Effector CD8-positive, alpha-beta T cell (primary cell): ENCODE data around the gene KPNA2.
A peak's percentile ranks its signal among the peaks of the same experiment; 100 is the strongest.
"Not testable (repeated sequence)": the region's sequence is repeated elsewhere in the genome, so short reads cannot be mapped to it uniquely, and the experiment has no call there.

ENCODE experiments used
- DNase-seq: peaks from one replicate; lab custom pipeline; 2025; lab: John Stamatoyannopoulos, UW
- total RNA-seq, 4 experiments: gene quantifications; one replicate each; lab custom pipeline; 2026; lab: John Stamatoyannopoulos, UW

Gene KPNA2
- 34.8 to 93.4 (median 50.6) reads per million in 4 experiments for total RNA-seq

DNA sequence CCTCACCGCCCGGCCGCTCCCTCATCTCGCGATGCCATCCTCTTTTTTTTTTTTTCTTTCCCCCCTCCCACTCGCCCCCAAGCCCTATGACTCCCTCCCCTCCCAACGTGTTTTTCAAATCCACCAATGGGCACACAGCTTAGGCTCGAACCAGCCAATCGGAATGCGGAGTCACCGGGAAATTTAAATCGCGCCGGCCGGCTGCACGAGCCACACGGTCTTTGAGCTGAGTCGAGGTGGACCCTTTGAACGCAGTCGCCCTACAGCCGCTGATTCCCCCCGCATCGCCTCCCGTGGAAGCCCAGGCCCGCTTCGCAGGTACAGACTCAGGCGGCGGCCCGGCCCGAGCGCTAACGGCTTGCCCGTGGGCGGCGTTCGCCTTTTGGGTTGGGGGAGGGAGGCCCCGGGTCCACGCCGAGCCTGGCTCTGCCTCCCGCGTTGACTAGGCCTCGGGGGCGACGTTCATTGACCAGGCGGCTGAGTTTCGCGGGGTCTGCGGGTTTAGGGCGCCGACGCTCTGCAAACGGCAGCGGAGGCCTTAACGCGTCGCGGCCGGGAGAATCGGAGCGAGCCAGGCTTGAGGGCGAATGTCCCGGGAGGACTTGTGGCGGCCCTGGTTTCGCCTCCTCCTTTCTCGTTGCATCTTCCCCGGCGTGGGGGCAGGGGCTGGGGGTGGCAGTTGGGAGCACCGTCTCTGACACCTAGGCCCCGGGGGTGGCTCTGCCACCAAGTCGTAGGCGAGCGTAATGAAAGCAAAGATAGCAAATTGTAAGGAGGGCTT lies at the start of gene KPNA2:
TSS of gene KPNA2 (plus strand) at position 213 of the 781 bp plus-strand sequence. CDS start 1,398 bp downstream, outside the sequence.
- DNase-seq: peak; percentile 90

DNA sequence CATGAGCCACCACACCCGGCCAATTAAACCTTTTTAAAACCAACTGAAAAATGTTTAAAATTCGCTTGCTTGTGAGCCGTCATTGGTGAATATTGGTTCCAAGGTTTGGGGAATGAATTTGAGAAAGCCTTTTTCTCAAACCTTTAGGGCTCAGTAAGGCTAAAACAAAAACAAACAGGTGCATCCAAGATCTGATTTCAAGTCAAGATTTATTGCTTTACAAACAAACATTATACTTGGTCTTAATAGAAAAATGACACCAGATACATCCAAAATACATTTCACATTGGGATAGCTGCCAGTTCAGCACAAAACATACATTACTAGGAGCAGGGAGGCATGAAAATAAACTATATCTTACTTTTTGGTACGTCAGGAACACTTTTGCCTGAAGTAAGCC lies 44.6 kb upstream of the KPNA2 start:
- no peak for DNase-seq

DNA sequence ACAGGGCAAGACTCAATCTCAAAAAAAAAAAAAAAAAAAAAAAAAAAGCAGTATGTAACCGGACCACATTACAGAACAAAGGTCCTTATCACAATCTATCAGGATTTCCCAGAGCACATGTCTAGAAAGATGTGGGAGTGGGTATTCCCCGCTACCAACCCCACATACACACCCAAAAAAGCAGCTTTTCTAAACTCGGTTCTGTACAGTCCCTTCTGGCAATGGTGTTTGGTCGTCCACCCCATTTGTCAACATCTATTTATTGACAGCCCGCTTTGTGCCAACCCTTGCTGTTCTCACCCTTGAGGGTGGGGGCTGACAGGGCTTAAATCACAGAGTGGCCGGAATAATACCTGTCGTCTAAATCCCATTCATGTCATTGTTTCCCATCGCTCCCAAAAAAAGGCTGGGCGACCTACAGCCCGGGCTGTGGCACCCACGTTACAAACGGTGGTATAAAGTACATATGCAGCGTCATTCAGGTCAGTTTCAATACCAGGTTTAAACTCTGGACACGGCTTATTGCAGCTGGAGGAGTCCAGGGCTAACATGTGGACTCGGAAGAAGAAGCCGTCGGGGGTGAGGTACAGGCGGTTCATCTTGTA lies 42.9 kb upstream of the KPNA2 start:
- DNase-seq: no peak

DNA sequence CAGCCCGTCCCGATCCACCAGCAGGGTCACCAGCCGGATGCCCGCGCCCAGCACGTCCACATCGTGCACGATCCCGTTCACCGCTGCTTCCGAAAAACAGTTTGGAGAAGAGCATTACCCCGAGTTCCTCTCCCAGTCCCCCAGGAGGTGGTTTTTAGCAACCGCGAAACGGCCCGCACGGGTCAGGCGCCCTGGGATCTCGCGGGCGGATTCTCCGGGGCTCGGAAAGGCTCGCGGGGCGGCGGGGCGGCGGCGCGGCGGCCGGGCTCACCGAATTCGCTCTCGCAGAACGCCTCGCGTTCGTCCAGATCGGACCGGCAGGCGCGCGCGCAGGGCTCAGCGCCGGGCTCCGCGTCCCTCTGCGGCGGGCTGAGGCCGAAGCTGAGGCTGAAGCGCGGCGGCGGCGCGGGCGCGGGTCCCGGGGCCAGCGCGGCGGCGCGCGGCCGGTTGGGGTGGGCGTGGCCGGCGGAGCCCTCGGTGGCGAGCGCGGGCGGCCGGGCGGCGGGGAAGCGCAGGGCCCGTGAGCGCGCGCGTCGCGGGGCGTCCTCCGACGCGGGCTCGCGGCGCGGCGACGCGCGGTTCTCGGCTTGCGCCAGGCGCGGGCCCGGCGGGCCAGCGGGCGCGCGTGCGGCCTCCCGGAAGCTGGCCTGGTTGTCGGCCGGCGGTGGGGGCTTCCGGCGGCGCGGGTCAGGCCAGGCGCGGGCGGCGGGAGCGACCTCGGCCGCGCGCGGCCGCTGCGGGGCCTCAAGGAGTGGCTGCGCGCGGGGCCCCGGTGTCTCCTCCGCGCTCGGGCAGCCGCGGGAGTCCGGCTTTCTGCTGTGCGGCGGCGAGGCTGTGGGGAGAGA lies 42.2 kb upstream of the KPNA2 start:
- peak; percentile 35 for DNase-seq

DNA sequence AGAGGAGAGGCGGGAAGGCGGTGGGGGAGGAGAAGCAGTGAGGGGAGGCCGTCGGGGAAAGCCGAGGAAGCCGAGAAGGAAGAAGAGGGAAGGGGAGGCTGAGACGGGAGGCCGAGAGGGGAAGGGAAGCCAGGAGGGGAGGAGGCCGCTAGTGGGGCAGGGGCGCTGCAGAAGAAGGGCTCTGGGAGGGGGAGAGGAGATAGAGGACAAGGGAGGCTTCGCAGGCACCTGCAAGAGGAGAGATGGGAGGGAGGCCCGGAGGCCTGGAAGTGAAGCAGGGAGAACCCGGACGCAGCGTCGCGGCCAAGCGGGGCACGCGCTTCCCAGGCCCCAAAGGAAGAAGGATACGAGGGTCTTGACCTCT lies 41.6 kb upstream of the KPNA2 start:
- no peak for DNase-seq

DNA sequence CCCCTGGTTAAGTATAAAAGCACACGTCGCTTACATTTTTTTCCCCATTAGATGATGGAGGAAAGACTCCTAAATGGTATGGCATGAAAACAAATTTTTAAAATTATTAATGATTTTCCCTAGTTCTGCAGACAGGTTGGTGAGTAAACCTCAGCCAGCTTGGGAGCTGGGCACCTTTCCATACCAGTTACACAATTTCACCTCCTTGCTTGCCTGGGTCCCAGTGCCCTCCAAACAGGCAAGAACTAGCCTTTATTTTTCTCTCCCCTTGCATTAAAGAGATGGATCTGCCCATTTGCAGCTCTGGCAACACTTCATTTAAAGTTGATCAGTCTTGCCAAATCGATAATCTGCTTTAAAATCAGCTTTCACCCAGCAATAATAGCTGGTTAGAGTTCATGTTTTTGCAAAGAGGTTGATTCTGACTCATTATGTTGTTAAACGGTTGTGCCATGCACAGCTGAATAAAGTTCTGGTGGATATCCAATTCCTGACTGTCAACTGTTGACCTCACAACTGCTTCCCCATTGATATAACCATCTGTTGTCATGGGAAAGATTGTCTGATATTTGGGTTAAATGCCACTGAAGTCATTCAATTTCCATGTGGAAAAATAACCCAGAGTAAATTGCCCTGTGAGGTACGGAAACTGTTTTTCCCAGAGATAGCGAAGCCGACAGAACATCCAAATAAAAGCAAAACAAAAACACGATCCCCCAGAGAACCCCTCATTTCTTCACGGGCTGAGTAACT lies 40.5 kb upstream of the KPNA2 start:
- no peak for DNase-seq

DNA sequence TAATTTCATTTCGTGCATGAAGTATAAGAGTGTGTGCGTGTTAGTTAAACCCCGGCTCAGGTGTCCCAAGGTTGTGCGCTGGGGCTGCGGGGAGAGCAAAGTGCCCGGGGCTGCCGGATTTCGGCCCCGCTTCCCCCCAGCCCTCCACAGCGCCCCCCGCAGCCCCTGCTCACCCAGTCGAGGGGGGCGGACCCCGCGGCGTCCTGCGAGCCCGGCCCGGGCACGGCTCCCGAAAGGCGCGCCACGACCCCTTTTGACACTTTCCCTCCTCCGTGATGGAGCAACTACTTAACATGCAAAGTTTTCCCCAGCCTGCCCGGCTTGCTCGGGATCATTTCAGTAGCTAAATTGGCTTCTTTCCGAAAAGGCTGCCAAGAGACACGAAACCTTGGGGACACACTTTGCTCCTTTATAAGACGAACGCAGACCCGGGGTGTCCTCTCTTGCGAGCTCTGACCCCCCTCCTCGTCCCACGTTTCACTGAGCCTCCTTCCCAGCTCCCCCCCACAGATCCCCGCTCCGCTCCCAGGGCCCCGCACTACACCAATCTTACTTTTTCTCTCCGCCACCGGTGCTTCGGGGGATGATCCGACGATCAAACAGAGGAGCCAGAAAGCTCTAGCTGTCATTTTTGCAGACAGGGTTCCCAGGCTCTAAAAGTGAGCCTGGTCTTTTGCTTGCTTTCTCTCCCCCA lies 39.8 kb upstream of the KPNA2 start:
- peak; percentile 8 for DNase-seq

DNA sequence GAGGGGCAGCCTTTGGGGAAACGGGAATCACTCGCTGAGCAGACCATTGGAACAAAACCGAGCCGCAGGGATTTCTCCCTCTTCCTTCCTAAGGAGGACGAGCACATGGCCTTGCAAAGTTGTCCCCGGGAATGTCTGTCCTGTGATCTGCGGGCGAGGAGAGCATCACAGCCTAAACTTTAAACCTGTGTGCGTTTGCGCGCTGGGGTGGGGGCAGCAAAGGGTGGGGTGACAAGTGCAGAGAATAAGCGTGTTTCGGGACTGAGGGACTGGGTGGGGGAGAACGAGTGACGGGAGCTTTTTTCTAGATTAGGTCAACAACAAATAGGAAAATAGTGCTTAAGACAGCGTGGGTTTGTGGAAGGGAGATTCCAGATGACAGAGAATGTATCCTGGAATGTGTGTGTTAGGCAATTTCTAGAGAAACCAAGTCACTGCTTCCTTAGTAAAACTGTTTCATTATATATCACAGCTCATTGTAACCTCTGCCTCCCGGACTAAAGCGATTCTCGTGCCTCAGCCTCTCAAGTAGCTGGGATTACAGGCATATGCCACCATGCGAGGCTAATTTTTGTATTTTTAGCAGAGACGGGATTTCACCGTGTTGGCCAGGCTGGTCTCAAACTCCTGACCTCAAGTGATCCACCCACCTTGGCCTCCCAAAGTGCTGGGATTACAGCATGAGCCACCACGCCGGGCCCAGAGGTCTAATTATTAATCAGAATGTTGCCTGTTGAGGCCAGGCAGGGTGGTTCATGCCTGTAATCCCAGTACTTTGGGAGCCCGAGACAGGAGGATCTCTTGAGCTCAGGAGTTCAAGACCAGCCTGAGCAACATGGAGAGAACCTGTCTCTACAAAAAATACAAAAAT lies 39.0 kb upstream of the KPNA2 start, which contains the start of gene C17orf58:
TSS of gene C17orf58 (minus strand) at position 169 of the 871 bp plus-strand sequence. CDS start 271 bp downstream, outside the sequence.
- DNase-seq: not testable (repeated sequence)

DNA sequence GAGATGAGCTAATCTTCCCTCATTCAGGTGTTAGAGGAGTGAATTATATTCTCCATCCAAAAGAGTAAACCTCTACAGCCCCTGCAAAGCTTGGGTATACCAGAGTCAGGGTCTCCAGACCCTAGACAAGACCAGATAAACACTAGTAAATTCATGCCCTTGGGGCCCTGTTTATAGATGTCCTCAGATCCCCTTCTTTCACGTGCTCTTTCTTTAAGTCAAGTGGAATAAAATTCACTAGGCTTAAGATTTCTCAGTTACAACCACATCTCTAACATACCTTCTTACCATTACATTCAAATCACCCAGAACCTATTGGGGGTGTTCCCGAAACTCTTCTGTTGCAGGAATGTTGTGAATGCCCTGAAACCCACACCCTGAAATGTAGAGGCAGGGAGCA lies 37.1 kb upstream of the KPNA2 start:
- DNase-seq: no peak

DNA sequence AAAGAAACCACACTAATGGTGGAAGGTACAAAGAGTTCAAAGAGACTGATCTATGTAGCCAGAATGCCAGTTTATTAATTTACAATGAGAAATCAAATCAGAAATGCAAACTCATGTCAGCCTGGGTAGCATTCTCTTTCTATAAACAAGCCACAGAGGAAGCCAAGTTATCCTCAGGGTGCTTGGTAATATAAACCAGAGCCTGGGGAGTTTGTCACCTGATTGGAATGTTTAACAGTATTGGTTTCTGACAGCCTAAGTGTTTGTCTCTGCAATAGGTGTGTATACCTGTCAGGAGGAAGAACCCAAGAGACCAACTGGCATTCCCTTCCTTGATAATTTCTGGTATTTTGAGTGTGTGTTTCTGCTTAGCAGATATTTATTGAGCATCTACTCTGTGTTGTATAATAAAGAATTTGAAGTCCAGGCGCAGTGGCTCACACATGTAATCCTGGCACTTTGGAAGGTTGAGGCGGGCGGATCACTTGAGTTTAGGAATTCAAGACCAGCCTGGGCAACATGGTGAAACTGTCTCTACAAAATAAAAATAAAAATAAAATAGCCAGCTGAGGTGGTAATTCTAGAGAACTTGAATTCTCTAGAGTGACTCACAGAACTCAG lies 36.1 kb upstream of the KPNA2 start:
- DNase-seq: no peak

DNA sequence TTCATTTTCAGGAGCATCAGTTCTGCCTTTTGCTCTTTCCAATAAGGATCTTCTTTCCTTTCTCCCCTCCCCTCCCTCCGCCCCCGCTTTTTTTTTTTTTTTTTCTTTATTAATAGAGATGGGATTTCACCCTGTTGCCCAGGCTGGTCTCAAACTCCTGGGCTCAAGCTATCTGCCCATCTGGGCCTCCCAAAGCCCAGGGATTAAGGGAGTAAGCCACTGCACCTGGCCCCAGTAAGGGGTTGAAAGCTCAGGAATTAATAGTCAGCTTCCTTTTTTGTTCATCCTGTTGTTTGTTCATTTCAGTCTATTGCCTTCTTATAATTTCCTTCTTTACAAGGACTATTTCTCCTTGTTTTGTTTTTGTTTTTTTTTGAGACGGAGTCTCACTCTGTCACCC lies 31.3 kb upstream of the KPNA2 start:
- DNase-seq: no peak

DNA sequence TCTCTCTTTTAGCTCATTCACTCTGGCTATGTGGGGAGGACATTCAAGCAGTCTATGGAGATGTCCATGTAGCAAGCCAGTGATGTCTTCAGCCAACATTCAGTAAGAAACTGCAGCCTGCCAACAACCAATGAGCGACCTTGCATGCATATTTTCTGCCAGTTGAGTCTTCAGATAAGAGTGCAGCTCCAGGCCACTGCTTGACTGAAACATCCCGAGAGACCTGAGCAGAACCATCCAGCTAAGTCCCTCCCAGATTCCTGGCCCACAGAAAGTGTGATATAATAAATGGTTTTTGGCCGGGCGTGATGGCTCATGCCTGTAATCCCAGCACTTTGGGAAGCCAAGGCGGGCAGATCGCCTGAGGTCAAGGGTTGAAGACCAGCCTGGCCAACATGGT lies 28.7 kb upstream of the KPNA2 start:
- no peak for DNase-seq

DNA sequence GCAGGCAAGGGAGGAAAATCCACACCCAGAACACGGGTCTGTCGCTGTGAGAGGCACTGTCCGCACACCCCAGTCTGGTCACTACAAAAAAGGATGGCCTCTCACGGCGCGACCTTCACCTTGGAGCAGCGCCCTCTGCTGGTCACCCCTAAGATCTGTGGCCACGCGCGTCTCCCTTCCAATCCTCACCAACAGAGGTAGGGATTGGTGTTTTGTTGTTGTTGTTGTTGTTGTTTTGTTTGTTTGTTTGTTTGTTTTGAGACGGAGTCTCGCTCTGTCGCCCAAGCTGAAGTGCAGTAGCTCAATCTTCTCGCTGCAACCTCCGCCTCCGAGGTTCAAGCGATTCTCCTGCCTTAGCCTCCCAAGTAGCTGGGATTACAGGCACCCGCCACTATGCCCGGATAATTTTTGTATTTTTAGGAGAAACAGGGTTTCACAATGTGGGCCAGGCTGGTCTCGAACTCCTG lies 24.3 kb upstream of the KPNA2 start:
- peak; percentile 35 for DNase-seq

DNA sequence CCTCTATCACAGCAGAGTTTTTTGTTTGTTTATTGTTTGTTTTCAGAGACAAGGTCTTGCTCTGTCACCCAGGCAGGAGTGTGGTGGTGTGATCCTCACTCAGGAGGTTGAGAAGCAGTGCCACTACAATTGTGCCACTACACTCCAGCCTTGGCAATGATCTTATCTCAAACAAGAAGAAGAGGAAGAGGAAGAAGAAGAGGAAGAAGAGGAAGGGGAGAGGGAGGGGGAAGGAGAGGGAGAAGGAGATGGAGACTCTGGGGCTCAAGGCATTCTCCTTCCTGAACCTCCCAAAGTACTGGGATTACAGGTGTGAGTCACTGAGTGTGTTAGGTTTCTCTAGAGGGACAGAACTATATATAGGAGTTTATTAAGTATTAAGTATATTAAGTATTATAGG lies 22.1 kb upstream of the KPNA2 start:
- no peak for DNase-seq

DNA sequence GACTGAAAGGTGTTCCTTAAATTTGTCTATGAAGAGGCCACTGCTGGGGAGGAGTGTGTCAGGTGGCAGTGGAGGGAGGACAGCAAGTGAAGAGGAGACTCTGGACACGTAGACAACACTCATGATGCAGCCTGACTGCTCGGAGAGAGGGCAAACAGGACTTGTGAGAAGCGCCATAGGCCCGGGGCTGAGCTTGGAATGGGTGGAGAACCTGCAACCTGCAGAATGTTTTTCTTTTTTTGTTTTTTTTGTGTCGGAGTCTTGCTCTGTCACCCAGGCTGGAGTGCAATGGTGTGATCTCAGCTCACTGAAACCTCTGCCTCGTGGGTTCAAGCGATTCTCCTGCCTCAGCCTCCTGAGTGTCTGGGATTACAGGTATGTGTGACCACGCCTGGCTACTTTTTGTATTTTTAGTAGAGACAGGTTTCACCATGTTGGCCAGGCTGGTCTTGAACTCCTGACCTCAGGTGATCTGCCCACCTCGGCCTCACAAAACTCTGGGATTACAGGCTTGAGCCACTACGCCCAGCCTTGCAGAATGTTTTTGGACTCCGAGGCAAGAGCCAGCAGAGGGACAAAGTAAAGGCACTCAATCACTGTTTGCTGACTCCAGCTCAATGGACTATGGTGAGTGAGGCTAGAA lies 20.3 kb upstream of the KPNA2 start:
- DNase-seq: no peak

DNA sequence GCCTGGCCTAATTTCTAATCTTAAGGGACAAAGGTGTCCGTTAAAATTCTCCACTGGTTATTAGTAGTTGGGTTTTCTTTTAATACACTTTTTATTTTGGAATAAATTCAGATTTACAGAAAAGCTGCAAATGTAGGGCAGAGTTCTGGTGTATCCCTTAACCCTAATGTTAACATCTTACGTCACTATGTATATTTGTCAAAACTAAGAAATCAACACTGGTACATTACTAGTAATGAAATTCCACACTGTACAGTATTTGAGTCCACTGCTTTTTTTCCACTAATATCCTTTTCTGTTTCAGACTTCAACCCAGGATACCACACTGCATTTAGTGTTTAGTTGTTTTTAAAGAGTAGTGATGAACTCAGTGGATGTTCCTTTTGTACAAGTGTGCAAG lies 18.7 kb upstream of the KPNA2 start:
- no peak for DNase-seq

DNA sequence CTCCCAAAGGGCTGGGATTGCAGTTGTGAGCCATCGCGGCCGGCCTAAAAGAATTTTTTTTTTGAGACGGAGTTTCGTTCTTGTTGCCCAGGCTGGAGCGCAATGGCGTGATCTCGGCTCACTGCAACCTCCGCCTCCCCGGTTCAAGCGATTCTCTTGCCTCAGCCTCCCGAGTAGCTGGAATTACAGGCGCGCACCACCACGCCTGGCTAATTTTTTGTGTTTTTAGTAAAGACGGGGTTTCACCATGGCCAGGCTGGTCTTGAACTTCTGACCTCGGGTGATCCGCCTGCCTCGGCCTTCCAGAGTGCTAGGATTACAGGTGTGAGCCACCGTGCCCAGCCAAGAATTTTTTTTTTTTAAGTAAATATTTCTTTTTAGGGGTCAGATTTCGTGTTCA lies 17.0 kb upstream of the KPNA2 start:
- not testable (repeated sequence) for DNase-seq

DNA sequence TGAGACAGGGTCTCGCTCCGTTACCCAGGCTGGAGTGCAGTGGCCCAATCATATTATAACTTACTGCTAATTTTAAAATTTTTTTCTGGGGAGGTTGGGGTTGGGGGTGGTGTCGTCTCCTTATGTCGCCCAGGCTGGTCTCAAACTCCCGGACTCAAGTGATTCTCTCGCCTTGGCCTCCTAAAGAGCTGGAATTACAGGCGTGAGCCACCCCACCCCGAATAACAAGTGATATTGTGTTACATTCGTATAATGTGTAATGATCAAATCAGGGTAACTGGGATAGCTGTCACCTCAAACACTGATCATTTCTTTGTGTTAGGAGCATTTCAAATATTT lies 16.2 kb upstream of the KPNA2 start:
- DNase-seq: no peak
